ENCODE measurements around the gene USP25.
A peak's percentile ranks its signal among the peaks of the same experiment; 100 is the strongest.

USP25 gene

DNA sequence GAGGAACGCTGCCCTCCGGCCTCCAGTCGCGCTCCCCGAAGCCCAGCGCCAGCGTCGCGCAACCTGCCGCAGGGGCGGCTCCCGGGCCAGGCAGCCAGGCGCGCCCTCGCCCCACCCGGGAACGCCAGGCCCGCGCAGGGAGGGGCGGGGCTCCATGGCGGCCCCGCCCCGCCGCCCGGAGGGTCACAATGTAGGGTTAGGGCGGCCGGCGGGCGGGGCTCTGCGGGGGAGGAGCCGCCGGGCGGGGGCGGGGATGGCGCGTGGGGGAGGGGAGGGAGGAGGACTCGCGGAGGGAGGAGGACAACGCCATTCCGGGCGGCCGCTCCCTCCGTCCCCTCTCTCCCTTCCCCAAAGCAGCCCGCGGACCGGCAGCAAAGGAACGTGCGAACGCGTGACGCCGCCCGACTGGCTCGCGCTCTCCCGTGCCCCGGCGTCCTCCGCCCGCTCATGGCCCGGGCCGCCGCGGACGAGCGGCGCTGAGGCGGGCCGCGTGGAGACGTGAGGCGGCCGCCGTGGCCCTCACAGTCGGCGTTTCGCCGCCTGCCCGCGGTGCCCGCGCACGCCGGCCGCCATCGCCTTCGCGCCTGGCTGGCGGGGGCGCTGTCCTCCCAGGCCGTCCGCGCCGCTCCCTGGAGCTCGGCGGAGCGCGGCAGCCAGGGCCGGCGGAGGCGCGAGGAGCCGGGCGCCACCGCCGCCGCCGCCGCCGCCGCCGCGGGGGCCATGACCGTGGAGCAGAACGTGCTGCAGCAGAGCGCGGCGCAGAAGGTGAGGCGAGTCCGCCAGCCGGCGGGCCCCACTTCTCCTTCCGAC lies at the start of gene USP25:
TSS of gene USP25 (plus strand) at position 309 of the 810 bp plus-strand sequence. CDS start at position 721, 412 bp downstream.
- DNase-seq (ENCODE audit: low read depth): peak; percentile 63

DNA sequence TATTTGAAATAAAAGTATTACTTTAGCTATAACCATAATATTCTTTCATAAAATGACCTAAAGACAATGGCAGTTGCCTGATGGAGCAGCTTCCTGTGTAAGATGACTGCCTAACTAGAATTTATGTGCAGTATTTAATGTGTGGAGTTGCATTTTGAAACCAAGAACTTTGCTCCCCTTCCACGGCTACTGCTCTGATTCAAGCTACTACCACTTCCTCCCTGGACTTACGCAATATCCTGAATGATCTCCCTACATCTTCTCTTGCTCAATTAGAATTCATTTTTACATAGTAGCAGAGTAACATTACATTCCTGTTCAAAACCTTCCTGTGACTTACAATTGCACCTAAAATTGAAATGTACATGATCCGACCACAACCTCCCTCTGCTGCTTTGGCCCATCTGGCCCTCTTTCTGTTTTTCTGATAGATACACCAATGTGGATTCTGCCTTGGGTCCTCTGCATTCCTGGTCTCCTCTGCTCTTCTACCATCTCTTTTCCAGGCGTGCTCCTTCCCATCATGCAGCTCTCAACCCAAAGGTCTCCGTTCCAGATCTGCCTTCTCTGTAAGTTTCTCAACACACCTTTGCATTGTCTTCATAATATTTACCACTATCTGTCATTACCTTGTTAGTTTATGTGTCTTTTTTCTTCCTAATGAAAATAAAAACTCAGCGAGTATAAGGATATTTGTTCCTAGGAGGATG lies 47.4 kb upstream of the USP25 start:
- DNase-seq (ENCODE audit: low read depth): peak; percentile 92

GRCh38 chr21:15682977-15683376 lies 46.8 kb upstream of the USP25 start:
- DNase-seq (ENCODE audit: low read depth): peak; percentile 81

- DNase-seq (ENCODE audit: low read depth): no peak
Observed at GRCh38 chr21:15686506-15686905, 43.3 kb upstream of the USP25 start.

- peak; percentile 72 for DNase-seq (ENCODE audit: low read depth)
Observed at GRCh38 chr21:15687208-15687607, 42.6 kb upstream of the USP25 start.

DNA sequence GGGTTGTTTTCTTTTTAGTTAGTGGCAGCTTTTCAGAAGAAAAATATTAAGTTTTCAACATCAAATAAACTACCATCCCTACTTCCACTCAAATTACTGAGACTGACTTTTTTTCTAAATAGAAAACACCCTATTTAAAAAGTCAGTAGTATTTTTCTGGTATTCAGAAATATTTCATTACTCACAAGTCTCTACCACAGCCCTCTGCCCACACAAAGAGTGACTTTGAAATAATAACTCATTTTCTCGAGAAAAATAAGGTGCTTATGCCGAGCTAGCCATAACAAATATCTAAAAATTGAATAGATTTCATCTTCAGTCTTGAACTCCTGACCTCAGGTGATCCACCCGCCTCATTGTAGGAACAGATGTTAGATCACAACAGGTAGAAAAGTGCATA lies 41.8 kb upstream of the USP25 start:
- peak; percentile 57 for DNase-seq (ENCODE audit: low read depth)

- peak; percentile 73 for DNase-seq (ENCODE audit: low read depth)
Observed at GRCh38 chr21:15688809-15689208, 41.0 kb upstream of the USP25 start.

GRCh38 chr21:15692711-15693110 lies 37.1 kb upstream of the USP25 start:
- peak; percentile 24 for DNase-seq (ENCODE audit: low read depth)

- no peak for DNase-seq (ENCODE audit: low read depth)
Observed at GRCh38 chr21:15695241-15695640, 34.5 kb upstream of the USP25 start.

GRCh38 chr21:15701830-15702229 lies 28.0 kb upstream of the USP25 start:
- DNase-seq (ENCODE audit: low read depth): no peak

- DNase-seq (ENCODE audit: low read depth): no peak
Observed at GRCh38 chr21:15703932-15704331, 25.9 kb upstream of the USP25 start.

DNA sequence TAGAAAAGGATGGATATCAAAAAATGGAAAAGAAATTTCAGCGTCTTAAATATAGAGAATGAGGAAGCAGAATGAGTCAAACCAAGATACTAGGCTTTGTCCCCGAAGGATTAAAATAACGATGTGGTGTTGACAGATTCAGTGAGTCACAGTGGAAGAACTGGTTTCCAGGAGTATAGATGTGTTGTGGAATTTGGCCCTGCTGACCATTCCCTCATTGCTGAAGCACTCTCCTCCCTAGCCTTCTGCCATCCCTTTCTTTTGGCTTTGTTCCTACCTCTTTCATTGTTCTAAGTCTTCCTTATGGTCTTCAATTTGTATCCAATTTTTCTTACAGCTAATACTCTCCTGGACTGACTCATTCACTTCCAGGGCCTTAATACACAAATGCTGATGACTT lies 23.1 kb upstream of the USP25 start:
- peak; percentile 96 for DNase-seq (ENCODE audit: low read depth)

DNA sequence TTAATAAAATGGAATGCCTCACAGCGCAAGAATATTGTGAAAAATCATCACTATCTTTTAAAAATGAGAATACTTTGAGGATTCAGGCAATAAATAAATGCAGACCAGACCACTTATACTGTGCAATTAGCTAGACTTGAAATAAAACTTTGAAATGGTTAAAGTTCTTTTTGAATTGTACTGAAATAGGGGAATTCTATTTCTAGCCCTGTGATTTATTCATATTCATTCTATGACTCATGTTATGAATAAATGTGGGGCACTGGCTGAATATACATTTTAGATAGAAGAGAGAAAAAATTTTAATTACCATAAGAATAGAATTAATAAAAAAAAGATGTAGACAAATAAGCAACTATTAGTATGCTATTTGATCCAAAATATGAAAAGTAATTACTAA lies 16.4 kb upstream of the USP25 start:
- DNase-seq (ENCODE audit: low read depth): no peak

GRCh38 chr21:15718711-15719110 lies 11.1 kb upstream of the USP25 start:
- DNase-seq (ENCODE audit: low read depth): no peak

GRCh38 chr21:15719976-15720375 lies 9.8 kb upstream of the USP25 start:
- DNase-seq (ENCODE audit: low read depth): no peak

GRCh38 chr21:15722591-15723324 lies 7.0 kb upstream of the USP25 start:
- no peak for DNase-seq (ENCODE audit: low read depth)

- DNase-seq (ENCODE audit: low read depth): no peak
Observed at GRCh38 chr21:15725949-15726348, 3.8 kb upstream of the USP25 start.

DNA sequence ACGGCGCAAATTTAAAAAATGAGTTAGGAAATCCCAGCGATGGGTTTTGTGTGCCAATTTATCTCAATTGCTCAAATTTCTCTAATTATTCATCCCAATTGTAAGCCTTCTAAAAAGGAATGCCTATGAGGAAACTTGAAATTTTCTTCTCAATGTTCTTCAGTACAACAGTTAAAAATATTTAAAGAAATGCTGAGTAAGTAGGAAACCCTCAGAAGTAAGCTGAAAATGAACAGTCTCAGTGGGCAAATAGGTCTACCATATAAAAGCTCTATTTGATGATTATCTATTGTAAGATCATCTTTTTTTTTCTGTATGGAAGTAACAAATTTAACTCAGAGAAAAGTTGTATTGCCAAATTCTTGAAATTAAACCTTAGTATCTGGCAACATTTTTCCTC lies 1.7 kb upstream of the USP25 start:
- no peak for DNase-seq (ENCODE audit: low read depth)

- no peak for DNase-seq (ENCODE audit: low read depth)
Observed at GRCh38 chr21:15729346-15729673, 472 bp upstream of the USP25 start.

- DNase-seq (ENCODE audit: low read depth): no peak
Observed at GRCh38 chr21:15730484-15731242, 881 bp downstream of the USP25 start.

DNA sequence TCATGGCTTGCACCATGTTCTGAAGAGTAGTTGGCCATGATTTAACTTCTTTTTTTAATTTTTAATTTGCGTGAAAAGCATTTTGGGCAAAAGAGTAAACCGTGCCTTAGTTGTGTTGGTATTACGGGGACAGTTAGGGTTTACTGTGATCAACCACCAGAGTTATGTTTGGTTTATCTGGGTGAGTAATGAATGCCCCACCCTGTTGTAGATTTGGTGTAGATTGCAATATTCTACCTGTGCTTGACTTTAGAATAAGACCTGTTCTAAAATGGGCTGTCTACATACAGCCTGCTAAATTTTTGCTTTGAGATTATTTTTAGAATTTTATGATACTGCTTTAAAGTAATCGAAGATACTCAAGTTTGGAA lies 1.4 kb downstream of the USP25 start:
- no peak for DNase-seq (ENCODE audit: low read depth)

- DNase-seq (ENCODE audit: low read depth): peak; percentile 75
Observed at GRCh38 chr21:15732290-15732995, 2.7 kb downstream of the USP25 start.
